HG03159 (cell line): Measurements from ENCODE around the gene HBS1L.

Experiments
- ATAC-seq: cut with Tn5 transposase; IDR thresholded peaks from one replicate; pipeline ENCODE4 v1.9.1; 2021; ENCODE audit warnings: mild to moderate bottlenecking, moderate library complexity; ENCODE audit not compliant: unreplicated experiment

The HBS1L gene

GRCh38 chr6:134954272-134955000 lies 100.2 kb downstream of the HBS1L start:
- ATAC-seq: no peak

- ATAC-seq: no peak
These were observed 102.9 kb downstream of the HBS1L start for GRCh38 chr6:134951494-134952263.

- ATAC-seq: no peak
These were observed 104.1 kb downstream of the HBS1L start for GRCh38 chr6:134950482-134950881.

GRCh38 chr6:134949927-134950326 lies 104.7 kb downstream of the HBS1L start, which contains the start of gene ALDH8A1:
TSS of gene ALDH8A1 (minus strand) at chr6:134950101. CDS start at chr6:134950053, 48 bp downstream.
- ATAC-seq: no peak

GRCh38 chr6:134948691-134949090 lies 105.9 kb downstream of the HBS1L start:
- ATAC-seq: no peak

GRCh38 chr6:134948142-134948541 lies 106.5 kb downstream of the HBS1L start:
- no peak for ATAC-seq

- ATAC-seq: no peak
These were observed 109.6 kb downstream of the HBS1L start for GRCh38 chr6:134945045-134945444.

- no peak for ATAC-seq
These were observed 111.0 kb downstream of the HBS1L start for GRCh38 chr6:134943522-134944111.

- no peak for ATAC-seq
These were observed 115.7 kb downstream of the HBS1L start for GRCh38 chr6:134938896-134939295.

GRCh38 chr6:134937426-134937825 lies 117.2 kb downstream of the HBS1L start:
- ATAC-seq: no peak

- ATAC-seq: no peak
These were observed 117.7 kb downstream of the HBS1L start for GRCh38 chr6:134936931-134937330.

- ATAC-seq: no peak
These were observed 118.1 kb downstream of the HBS1L start for GRCh38 chr6:134936476-134936875.

GRCh38 chr6:134934793-134935485 lies 119.7 kb downstream of the HBS1L start:
- no peak for ATAC-seq

- no peak for ATAC-seq
These were observed 121.8 kb downstream of the HBS1L start for GRCh38 chr6:134932535-134933470.

GRCh38 chr6:134932098-134932497 lies 122.5 kb downstream of the HBS1L start:
- no peak for ATAC-seq

GRCh38 chr6:134930463-134930862 lies 124.2 kb downstream of the HBS1L start:
- no peak for ATAC-seq

GRCh38 chr6:134928151-134928900 lies 126.3 kb downstream of the HBS1L start:
- no peak for ATAC-seq

GRCh38 chr6:134925800-134926199 lies 128.8 kb downstream of the HBS1L start:
- no peak for ATAC-seq

- no peak for ATAC-seq
These were observed 132.8 kb downstream of the HBS1L start for GRCh38 chr6:134921721-134922261.
